ENCODE results near the gene DRD3.

DNA sequence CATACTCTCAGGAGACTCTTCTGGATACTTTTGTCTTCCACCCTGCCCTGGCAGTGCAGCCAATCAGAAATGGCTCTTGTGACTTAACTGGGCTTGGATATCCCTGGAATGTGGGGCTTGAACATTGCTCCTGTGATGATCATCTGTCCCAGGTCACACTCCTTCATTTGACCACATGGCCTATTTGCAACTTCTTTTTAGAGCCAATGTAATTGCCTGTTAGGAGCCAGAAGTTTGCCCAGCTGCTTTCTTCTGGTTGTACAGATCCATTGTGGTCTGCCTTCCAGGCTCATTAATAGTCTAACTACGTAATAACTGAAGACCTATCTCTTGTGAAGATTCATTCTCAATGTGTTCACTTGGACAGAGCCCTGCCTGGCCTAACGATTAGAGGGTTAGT lies 92.5 kb downstream of the DRD3 start:
- TF ChIP-seq, protein P1, sequence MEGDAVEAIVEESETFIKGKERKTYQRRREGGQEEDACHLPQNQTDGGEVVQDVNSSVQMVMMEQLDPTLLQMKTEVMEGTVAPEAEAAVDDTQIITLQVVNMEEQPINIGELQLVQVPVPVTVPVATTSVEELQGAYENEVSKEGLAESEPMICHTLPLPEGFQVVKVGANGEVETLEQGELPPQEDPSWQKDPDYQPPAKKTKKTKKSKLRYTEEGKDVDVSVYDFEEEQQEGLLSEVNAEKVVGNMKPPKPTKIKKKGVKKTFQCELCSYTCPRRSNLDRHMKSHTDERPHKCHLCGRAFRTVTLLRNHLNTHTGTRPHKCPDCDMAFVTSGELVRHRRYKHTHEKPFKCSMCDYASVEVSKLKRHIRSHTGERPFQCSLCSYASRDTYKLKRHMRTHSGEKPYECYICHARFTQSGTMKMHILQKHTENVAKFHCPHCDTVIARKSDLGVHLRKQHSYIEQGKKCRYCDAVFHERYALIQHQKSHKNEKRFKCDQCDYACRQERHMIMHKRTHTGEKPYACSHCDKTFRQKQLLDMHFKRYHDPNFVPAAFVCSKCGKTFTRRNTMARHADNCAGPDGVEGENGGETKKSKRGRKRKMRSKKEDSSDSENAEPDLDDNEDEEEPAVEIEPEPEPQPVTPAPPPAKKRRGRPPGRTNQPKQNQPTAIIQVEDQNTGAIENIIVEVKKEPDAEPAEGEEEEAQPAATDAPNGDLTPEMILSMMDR (IDR thresholded peaks at IDR 0.05), result no peak
- TF ChIP-seq POLR2A (IDR thresholded peaks at IDR 0.05) (no peak), EP300 (IDR thresholded peaks at IDR 0.05) (no peak)
